ENCODE results near the gene GSK3A. TPM values are rescaled to one million over a fixed set of nuclear protein-coding genes. Genes with fewer than 3 reads are reported as not detected.

Gene GSK3A
- total RNA-seq, 1 donor from 2014 or later: 52.3 TPM

DNA sequence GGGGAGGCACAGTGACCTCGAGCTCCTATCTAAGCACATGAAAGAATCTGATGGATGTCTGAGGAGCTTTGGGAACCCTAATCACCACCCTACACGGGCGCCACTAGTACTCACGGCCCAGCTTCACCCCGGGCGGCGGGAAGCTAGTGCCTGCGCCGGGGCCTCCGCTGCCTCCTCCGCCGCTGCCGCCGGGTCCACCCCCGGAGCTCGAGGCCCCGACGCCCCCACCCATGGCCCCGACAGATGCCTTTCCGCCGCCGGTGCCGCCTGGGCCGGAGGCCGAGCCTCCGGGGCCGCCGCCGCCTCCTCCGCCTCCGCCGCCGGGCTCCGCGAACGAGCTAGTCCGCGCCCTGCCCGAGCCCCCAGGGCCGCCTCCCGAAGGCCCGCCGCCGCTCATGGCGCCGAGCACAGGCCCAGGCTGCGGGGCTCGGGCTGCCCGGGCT, 312 bp downstream of the GSK3A start:
- Mint-ChIP-seq H3K4me1 (ENCODE audit: unreplicated experiment) (peaks cover 57% of the 10 kb centered on the region), H3K9me3 (ENCODE audit: unreplicated experiment) (no peaks in the 10 kb centered on the region), H3K27ac (ENCODE audit: unreplicated experiment) (peak overlapping the region; percentile 85), H3K4me3 (ENCODE audit: unreplicated experiment) (peak overlapping the region; percentile 86), H3K27me3 (ENCODE audit: unreplicated experiment) (no peaks in the 10 kb centered on the region), H3K36me3 (ENCODE audit: unreplicated experiment) (peaks cover 5% of the 10 kb centered on the region)
- no peak for DNase-seq (ENCODE audit: extremely low spot score, unreplicated experiment)
- TF ChIP-seq, protein P1, sequence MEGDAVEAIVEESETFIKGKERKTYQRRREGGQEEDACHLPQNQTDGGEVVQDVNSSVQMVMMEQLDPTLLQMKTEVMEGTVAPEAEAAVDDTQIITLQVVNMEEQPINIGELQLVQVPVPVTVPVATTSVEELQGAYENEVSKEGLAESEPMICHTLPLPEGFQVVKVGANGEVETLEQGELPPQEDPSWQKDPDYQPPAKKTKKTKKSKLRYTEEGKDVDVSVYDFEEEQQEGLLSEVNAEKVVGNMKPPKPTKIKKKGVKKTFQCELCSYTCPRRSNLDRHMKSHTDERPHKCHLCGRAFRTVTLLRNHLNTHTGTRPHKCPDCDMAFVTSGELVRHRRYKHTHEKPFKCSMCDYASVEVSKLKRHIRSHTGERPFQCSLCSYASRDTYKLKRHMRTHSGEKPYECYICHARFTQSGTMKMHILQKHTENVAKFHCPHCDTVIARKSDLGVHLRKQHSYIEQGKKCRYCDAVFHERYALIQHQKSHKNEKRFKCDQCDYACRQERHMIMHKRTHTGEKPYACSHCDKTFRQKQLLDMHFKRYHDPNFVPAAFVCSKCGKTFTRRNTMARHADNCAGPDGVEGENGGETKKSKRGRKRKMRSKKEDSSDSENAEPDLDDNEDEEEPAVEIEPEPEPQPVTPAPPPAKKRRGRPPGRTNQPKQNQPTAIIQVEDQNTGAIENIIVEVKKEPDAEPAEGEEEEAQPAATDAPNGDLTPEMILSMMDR (IDR thresholded peaks at IDR 0.05): no peak

DNA sequence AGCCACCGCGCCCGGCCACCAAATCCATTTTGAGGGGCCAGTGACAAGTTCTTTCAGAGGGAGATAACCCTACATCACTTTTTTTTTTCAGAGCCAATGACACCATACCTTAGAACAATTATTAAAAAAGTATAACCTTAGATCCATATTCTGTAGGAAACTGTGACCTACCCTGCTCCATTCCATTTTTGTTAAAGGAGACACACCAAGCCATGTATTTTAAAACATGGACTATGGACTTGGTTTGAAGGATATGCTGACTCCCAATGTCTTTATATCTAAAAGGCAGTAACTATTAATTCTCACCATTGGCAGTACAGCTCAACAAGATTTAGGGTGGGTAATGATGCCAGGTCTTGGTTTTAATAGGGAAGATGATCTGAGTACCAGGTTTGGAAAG, 1.1 kb downstream of the GSK3A start:
- peaks cover 7% of the 10 kb centered on the region for H3K36me3 Mint-ChIP-seq (ENCODE audit: unreplicated experiment)
- H3K4me3 Mint-ChIP-seq (ENCODE audit: unreplicated experiment): peak overlapping the region; percentile 86
- TF ChIP-seq, protein P1 (IDR thresholded peaks at IDR 0.05): no peak
- H3K27me3 Mint-ChIP-seq (ENCODE audit: unreplicated experiment): no peaks in the 10 kb centered on the region
- H3K4me1 Mint-ChIP-seq (ENCODE audit: unreplicated experiment): peaks cover 49% of the 10 kb centered on the region
- DNase-seq (ENCODE audit: extremely low spot score, unreplicated experiment): no peak
- H3K9me3 Mint-ChIP-seq (ENCODE audit: unreplicated experiment): no peaks in the 10 kb centered on the region
- H3K27ac Mint-ChIP-seq (ENCODE audit: unreplicated experiment): peak overlapping the region; percentile 85

DNA sequence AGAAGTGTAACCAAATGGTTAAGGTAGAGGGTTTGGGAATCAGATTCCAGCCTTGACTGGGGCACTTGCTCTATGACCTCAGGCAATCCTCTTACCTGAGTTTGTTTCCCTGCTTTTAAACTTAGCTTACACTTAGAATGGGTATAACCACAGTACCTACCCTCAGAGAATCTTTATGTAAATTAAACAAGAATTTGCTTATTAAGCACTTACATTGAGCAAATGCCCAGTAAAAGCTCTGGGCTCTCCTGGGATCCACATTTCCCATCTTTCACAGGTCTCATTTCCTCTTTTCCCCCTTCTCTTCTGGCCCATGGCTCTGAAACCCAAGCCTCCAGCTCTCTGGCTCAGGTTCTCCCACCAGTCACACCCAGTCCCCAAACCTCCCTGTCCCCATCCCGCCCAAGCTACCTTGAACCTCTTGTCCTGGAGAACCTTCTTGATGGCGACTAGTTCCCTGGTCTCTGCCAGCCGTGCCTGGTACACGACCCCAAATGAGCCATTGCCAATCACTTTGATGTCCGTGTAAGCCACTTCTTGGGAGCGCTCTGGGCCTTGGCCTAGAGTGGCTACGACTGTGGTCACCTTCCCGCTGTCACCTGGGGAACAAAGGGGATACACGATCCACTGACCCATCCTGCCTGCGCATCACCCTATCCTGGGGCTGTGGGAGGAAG, 2.7 kb downstream of the GSK3A start:
- Mint-ChIP-seq H3K9me3 (ENCODE audit: unreplicated experiment) (no peaks in the 10 kb centered on the region), H3K36me3 (ENCODE audit: unreplicated experiment) (peaks cover 11% of the 10 kb centered on the region), H3K4me3 (ENCODE audit: unreplicated experiment) (no peak overlapping the region), H3K27ac (ENCODE audit: unreplicated experiment) (no peak overlapping the region), H3K27me3 (ENCODE audit: unreplicated experiment) (no peaks in the 10 kb centered on the region), H3K4me1 (ENCODE audit: unreplicated experiment) (peaks cover 35% of the 10 kb centered on the region)
- no peak for DNase-seq (ENCODE audit: extremely low spot score, unreplicated experiment)
- TF ChIP-seq, protein P1 (IDR thresholded peaks at IDR 0.05): no peak

DNA sequence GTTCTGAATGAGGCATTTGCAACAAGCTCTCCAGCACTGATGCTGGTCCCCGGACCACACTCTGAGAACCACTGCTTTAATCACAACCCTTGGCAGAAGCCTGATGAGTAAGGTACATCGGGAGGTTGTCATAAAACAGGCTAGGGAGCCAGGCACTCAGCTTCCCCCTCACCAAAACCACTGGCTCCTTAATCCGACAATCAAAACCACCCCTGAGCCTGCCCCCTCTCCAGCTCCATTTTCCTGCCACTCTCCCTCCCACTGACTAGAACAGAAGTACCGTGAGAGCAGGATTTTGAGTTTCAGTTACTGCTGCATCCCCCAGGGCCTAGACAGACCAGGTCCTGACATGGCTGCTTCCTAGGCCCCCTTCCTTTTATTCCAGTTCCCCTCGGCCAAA, 7.2 kb downstream of the GSK3A start:
- peaks cover 14% of the 10 kb centered on the region for H3K4me1 Mint-ChIP-seq (ENCODE audit: unreplicated experiment)

DNA sequence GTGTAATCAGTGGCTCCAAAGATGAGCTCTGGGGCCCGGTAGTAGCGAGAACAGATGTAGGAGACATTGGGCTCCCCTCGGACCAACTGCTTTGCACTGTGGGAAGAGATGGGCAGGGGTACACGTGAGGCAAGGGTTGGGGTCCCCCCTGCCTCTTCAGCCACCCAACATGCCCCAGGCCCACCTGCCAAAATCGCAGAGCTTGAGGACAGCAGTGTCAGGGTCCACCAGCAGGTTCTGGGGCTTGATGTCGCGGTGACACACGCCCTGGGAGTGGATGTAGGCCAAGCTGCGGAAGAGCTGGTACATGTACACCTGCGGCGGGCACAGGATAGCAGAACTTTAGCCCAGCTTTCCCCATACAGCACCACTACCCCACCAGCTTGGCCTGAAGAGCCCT, 8.0 kb downstream of the GSK3A start:
- no peaks in the 10 kb centered on the region for H3K9me3 Mint-ChIP-seq (ENCODE audit: unreplicated experiment)

More for the DNA sequence above, 7.2 kb downstream of the GSK3A start:
- no peak overlapping the region for H3K27ac Mint-ChIP-seq (ENCODE audit: unreplicated experiment)
- no peak overlapping the region for H3K4me3 Mint-ChIP-seq (ENCODE audit: unreplicated experiment)
- peaks cover 30% of the 10 kb centered on the region for H3K36me3 Mint-ChIP-seq (ENCODE audit: unreplicated experiment)
- DNase-seq (ENCODE audit: extremely low spot score, unreplicated experiment): no peak
- TF ChIP-seq, protein P1 (IDR thresholded peaks at IDR 0.05): no peak
- H3K27me3 Mint-ChIP-seq (ENCODE audit: unreplicated experiment): no peaks in the 10 kb centered on the region
- H3K9me3 Mint-ChIP-seq (ENCODE audit: unreplicated experiment): no peaks in the 10 kb centered on the region

More for the DNA sequence above, 8.0 kb downstream of the GSK3A start:
- no peak overlapping the region for H3K4me3 Mint-ChIP-seq (ENCODE audit: unreplicated experiment)
- peaks cover 30% of the 10 kb centered on the region for H3K36me3 Mint-ChIP-seq (ENCODE audit: unreplicated experiment)
- no peaks in the 10 kb centered on the region for H3K27me3 Mint-ChIP-seq (ENCODE audit: unreplicated experiment)
- peaks cover 10% of the 10 kb centered on the region for H3K4me1 Mint-ChIP-seq (ENCODE audit: unreplicated experiment)
- no peak for DNase-seq (ENCODE audit: extremely low spot score, unreplicated experiment)
- TF ChIP-seq, protein P1 (IDR thresholded peaks at IDR 0.05): no peak
- no peak overlapping the region for H3K27ac Mint-ChIP-seq (ENCODE audit: unreplicated experiment)

Data from osteocyte (in vitro differentiated cells).